Uterus (tissue), 2 donors: ENCODE measurements around the gene CDON.

Source experiments
- POLR2A ChIP-seq, 2 donors: fragments of 450-650 bp; IDR thresholded peaks; one replicate each; pipeline ENCODE4 v1.6.1; 2016; ENCODE audit warnings: antibody characterized with exemption in 2 of 2, mild to moderate bottlenecking in 1 of 2, moderate library complexity in 1 of 2
- TF ChIP-seq, protein P1 (sequence below), 4 experiments: fragments of 200-600 bp in 2 of 4; fragments of 450-650 bp in 2 of 4; sonication (generic) in 2 of 4; IDR thresholded peaks; one replicate each; pipeline ENCODE4 v1.5.1; 2016 to 2019; ENCODE audit warnings: antibody characterized with exemption in 4 of 4, mild to moderate bottlenecking in 2 of 4, moderate library complexity in 1 of 4

DNA sequence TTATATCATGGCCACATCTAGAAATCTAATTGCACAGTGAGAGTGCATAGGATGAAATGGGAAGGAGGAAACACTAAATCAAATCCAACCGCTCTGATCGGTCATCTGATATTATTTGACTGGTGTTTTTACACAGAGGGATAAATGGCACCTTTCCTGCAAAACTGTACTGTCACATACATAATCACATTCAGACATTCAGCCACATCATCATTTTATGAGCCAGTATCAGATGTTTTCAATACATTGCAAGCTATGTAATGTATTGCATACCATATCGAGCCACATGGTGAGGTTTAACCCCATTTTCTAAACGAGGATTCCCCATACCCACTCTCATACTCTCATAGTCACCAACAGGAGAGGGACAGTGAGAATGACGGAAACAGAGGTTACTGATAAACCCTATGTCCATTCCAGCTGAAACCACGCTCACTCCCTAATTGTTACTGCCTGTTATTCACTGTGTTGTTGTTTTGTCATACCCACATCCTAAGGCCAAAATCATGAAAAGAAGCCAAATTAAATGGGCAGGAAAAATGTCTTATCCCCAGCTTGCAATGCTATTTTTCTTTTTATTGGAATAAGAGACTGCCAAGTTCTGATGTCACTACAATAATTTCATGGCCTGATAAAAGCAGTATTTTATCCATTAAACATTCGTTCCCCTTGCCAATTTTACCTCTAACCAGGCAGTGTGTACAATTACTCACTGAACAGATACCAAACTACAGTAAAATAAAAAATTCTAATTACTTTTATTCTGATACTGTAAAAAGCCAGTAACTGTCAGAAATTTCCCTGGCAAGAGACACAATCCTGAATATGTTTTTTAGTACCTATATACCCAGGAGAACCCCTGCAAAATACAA is 9.0 kb downstream of the CDON start:
- TF ChIP-seq, protein P1, sequence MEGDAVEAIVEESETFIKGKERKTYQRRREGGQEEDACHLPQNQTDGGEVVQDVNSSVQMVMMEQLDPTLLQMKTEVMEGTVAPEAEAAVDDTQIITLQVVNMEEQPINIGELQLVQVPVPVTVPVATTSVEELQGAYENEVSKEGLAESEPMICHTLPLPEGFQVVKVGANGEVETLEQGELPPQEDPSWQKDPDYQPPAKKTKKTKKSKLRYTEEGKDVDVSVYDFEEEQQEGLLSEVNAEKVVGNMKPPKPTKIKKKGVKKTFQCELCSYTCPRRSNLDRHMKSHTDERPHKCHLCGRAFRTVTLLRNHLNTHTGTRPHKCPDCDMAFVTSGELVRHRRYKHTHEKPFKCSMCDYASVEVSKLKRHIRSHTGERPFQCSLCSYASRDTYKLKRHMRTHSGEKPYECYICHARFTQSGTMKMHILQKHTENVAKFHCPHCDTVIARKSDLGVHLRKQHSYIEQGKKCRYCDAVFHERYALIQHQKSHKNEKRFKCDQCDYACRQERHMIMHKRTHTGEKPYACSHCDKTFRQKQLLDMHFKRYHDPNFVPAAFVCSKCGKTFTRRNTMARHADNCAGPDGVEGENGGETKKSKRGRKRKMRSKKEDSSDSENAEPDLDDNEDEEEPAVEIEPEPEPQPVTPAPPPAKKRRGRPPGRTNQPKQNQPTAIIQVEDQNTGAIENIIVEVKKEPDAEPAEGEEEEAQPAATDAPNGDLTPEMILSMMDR (IDR thresholded peaks at IDR 0.05), result no peak
- no peak for TF ChIP-seq POLR2A (IDR thresholded peaks at IDR 0.05)
